Colonic mucosa (tissue), 4 donors: ENCODE measurements around the gene CNGA3. TPM values are rescaled to one million over a fixed set of nuclear protein-coding genes. Genes with fewer than 3 reads are reported as not detected.
A peak's percentile ranks its signal among the peaks of the same experiment; 100 is the strongest.

Experiments used
- DNase-seq: peaks from one replicate; pipeline ENCODE4 v3.0.0-alpha.2; 2020
- H3K27ac ChIP-seq: fragments of 200-600 bp; one replicate; pipeline ENCODE4 v1.8.0; 2021
- H3K27me3 ChIP-seq: fragments of 200-600 bp; one replicate; pipeline ENCODE4 v1.8.0; 2021
- H3K36me3 ChIP-seq: fragments of 200-600 bp; one replicate; pipeline ENCODE4 v1.8.0; 2021
- H3K4me1 ChIP-seq: fragments of 200-600 bp; one replicate; pipeline ENCODE4 v1.8.0; 2021; ENCODE audit warnings: mild to moderate bottlenecking
- H3K4me3 ChIP-seq: fragments of 200-600 bp; one replicate; pipeline ENCODE4 v1.8.0; 2021
- H3K9ac ChIP-seq, 2 donors: one replicate each; pipeline ENCODE4 v1.7.0; 2013; ENCODE audit warnings: control low read depth in 2 of 2, low read depth in 2 of 2, low read length in 2 of 2
- H3K9me3 ChIP-seq: fragments of 200-600 bp; one replicate; pipeline ENCODE4 v1.8.0; 2021
- intact Hi-C: fragments of 100-400 bp; cut with DNase I; formaldehyde crosslinking; loops from one replicate; pipeline ENCODE4 v1.14.1; 2022
- total RNA-seq, 2 donors: library from RNA; stranded (reverse); fragmentation: NEBNext Ultra II Directional in 1 of 2; extraction: Animal tissue kit (Norgen Biotek cat#: 25700) in 1 of 2; gene quantifications; one replicate each; pipeline ENCODE4 v1.2.1, GENCODE V29; 2021
- TF ChIP-seq, protein P1 (sequence below): fragments of 200-600 bp; IDR thresholded peaks from one replicate; pipeline ENCODE4 v1.8.0; 2022; ENCODE audit warnings: antibody characterized with exemption, mild to moderate bottlenecking
- donor health status: healthy.
- donor health status: DM: no; HTN: no; CAD: no.
- donor health status: DM: no; HTN: no; CAD: no.

CNGA3 gene
- total RNA-seq, 2 donors from 2014 or later = 0.20 to 0.35 TPM

DNA sequence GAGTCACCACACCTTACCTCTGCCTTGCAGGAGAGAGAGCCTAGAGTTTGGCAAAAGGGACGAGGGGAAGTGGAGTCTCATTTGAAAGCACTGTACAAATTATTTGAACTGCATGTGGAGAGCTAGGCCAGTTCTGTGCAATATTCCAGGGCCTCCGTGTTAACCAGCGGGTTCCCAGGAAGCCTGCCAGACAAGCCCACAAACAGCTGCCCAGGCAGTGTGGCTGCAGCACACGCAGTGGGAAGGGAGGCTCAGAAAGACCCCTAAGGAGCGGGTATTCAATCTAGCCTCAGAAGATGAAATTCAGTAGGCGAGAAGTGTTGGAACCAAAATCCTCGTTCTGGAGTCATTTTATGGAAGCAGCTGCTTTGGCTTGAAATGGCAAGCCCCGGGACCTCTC is 30.7 kb downstream of the CNGA3 start:
- Histone ChIP-seq H3K9ac (no peak overlapping the region), H3K36me3 (no peaks in the 10 kb centered on the region), H3K4me1 (no peaks in the 10 kb centered on the region), H3K27me3 (no peaks in the 10 kb centered on the region), H3K27ac (no peak overlapping the region), H3K9me3 (no peaks in the 10 kb centered on the region), H3K4me3 (no peak overlapping the region)
- TF ChIP-seq, protein P1, sequence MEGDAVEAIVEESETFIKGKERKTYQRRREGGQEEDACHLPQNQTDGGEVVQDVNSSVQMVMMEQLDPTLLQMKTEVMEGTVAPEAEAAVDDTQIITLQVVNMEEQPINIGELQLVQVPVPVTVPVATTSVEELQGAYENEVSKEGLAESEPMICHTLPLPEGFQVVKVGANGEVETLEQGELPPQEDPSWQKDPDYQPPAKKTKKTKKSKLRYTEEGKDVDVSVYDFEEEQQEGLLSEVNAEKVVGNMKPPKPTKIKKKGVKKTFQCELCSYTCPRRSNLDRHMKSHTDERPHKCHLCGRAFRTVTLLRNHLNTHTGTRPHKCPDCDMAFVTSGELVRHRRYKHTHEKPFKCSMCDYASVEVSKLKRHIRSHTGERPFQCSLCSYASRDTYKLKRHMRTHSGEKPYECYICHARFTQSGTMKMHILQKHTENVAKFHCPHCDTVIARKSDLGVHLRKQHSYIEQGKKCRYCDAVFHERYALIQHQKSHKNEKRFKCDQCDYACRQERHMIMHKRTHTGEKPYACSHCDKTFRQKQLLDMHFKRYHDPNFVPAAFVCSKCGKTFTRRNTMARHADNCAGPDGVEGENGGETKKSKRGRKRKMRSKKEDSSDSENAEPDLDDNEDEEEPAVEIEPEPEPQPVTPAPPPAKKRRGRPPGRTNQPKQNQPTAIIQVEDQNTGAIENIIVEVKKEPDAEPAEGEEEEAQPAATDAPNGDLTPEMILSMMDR = no peak
- no peak for DNase-seq
- intact Hi-C loops = no loop called here

DNA sequence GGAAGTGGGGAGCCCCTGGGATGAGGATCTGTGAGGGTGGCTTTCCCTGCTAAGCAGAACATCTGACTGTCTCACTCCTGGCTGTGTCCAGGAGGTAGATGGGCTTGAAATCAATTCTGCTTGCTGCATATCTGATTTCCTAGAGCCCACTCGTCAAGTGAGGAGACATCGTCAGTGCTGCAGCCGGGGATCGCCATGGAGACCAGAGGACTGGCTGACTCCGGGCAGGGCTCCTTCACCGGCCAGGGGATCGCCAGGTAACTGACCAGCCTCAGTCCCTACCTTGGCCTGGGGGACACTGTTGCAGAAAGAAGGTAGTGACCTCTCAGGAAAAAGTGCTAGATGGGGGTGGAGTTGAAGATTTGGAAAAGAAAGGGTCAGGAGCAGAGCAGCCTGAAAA is 31.3 kb downstream of the CNGA3 start:
- H3K27me3 ChIP-seq = no peaks in the 10 kb centered on the region
- no peak overlapping the region for H3K9ac ChIP-seq
- no peak overlapping the region for H3K27ac ChIP-seq
- H3K4me1 ChIP-seq = no peaks in the 10 kb centered on the region
- no peaks in the 10 kb centered on the region for H3K36me3 ChIP-seq
- TF ChIP-seq, protein P1 = no peak
- H3K4me3 ChIP-seq = no peak overlapping the region
- DNase-seq = no peak
- no peaks in the 10 kb centered on the region for H3K9me3 ChIP-seq
- intact Hi-C loops = no loop called here

DNA sequence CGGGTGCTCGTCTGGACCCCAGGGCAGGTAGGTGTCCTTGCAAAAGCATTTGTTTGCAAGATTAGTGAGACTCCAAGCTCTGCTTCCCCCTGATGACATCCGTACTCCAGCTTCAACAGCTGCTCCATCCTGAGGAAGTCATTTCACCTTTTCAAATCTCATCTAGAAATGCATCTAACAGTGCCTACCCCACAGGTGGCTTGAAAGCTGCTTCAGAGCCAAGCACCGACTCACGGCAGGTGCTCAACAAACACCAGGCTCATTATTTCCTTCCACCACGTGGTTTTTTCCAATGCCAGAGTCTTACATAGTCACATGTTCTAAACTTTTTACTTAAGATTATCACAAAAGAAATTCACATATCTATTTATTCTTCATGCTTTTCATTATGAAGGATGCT is 31.9 kb downstream of the CNGA3 start:
- Histone ChIP-seq H3K36me3 (no peaks in the 10 kb centered on the region), H3K9me3 (no peaks in the 10 kb centered on the region), H3K27me3 (no peaks in the 10 kb centered on the region), H3K4me1 (no peaks in the 10 kb centered on the region), H3K9ac (no peak overlapping the region), H3K4me3 (no peak overlapping the region), H3K27ac (no peak overlapping the region)
- TF ChIP-seq, protein P1 = no peak
- intact Hi-C loops = no loop called here
- DNase-seq = no peak

DNA sequence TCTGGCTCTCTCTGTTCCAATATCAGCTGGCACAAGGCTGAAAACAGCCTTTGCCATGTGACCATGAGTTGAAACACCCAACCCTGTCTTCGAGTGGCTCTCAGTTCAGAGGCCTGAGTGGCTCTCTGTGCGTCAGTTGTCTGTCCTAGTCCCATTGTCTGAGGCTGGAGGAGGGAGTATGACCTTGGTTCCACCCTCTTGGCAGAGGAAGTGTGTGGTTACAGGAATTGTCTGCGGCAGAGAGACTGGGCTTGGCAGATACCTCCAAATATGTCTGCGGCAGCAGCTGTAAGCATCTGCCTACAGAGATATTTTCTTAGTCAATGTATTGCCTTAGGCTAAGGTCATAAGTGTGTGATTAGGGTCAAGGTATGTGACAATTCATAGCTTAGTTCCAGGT is 32.6 kb downstream of the CNGA3 start:
- no peaks in the 10 kb centered on the region for H3K9me3 ChIP-seq
- TF ChIP-seq, protein P1 = no peak
- no peaks in the 10 kb centered on the region for H3K36me3 ChIP-seq
- intact Hi-C loops = no loop called here
- H3K4me1 ChIP-seq = no peaks in the 10 kb centered on the region
- H3K9ac ChIP-seq = no peak overlapping the region
- H3K27ac ChIP-seq = no peak overlapping the region
- H3K4me3 ChIP-seq = no peak overlapping the region
- H3K27me3 ChIP-seq = no peaks in the 10 kb centered on the region
- peak; percentile 26 for DNase-seq

DNA sequence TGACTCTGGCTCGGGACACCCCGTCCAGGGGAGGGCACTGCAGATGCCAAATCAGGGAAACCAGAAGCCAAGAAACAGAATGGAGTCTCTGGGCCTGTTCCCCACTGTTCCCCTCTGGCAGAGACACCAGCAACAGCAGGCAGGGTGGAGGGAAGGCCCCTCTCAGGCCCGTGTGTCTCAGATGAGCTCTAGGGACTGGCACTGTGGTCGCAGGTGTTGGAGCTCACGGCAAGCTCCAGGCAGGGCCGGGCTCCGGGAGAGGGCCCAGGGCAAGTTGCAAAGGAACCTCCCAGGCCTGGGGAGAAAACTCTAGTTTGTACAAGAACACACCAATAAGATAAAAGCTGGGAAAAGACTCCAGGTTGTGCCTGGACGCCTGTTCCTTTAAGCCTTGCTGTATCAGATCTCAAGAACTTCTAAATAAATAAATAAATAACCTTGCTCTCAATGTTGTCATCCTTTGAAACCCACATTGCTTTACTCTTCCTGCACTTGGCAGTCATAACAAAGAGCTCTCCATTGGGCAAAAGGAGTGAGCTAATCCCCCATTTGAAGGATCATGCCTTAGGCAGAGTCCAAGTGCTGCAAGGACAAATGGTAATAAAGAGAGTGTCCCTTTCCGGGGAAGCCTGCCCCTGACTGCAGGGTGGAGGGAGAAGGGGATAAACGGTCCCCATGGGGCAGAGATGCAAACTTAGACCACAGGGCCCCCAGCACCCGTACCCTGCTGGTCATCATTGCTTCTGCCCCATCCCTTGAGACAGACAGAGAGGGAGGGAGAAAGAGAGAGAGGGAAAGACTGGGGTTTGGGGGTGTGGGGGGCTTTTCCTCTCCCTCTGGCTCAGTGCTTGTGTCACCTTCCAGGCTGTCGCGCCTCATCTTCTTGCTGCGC is 33.3 kb downstream of the CNGA3 start:
- H3K9me3 ChIP-seq = no peaks in the 10 kb centered on the region
- no peak for DNase-seq
- intact Hi-C loops = loop anchor here (10.0 kb wide), 1 partner anchor 205 kb away; no protein-coding TSS in a partner anchor
- H3K27me3 ChIP-seq = no peaks in the 10 kb centered on the region
- TF ChIP-seq, protein P1 = no peak
- H3K4me1 ChIP-seq = no peaks in the 10 kb centered on the region
- H3K9ac ChIP-seq = no peak overlapping the region
- no peak overlapping the region for H3K4me3 ChIP-seq
- no peak overlapping the region for H3K27ac ChIP-seq
- no peaks in the 10 kb centered on the region for H3K36me3 ChIP-seq
